Measurements from ENCODE around the gene TTLL3.

DNA sequence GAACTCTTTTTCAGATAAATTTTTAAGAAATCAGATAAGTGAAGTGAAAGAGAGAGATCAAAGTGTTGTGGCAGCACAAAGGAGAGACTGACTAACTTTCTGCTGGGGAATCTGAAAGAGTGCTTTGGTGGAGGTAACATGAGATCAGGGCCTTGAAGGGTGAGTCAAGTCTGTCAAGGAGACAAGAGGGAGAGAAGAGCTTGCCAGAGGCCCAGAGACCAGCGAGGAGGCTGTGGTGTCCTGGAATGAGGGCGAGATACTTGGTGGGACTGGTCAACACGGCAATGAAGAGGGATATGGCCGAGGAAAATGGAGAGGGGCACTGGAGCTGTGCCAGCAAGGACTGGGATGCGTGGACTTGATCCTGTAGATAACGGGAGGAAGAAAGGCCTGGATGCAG, 22.3 kb upstream of the TTLL3 start:
- TF ChIP-seq CTCF (IDR thresholded peaks at IDR 0.05): no peak
- TF ChIP-seq POLR2A (IDR thresholded peaks at IDR 0.05): no peak

Data from Peyer's patch (tissue), 4 donors.